GM19468 (cell line): Measurements from ENCODE around the gene ZNF28.
"Not testable (repeated sequence)": the region's sequence is repeated elsewhere in the genome, so short reads cannot be mapped to it uniquely, and the experiment has no call there.

Experiments used
- ATAC-seq: cut with Tn5 transposase; IDR thresholded peaks from one replicate; pipeline ENCODE4 v1.9.1; 2021; ENCODE audit warnings: mild to moderate bottlenecking, moderate library complexity, moderate number of reproducible peaks; ENCODE audit not compliant: unreplicated experiment; ENCODE audit errors: extremely low read depth

ZNF28 gene

GRCh38 chr19:52785506-52785905, 35.9 kb downstream of the ZNF28 start:
- ATAC-seq, result no peak

- ATAC-seq, result not testable (repeated sequence)
These were observed 38.6 kb downstream of the ZNF28 start for GRCh38 chr19:52782864-52783263.

GRCh38 chr19:52778811-52779210, 42.6 kb downstream of the ZNF28 start:
- no peak for ATAC-seq

- not testable (repeated sequence) for ATAC-seq
These were observed 65.0 kb downstream of the ZNF28 start for GRCh38 chr19:52756447-52756846.

- no peak for ATAC-seq
These were observed 71.7 kb downstream of the ZNF28 start for GRCh38 chr19:52749780-52750179.

- no peak for ATAC-seq
These were observed 73.0 kb downstream of the ZNF28 start for GRCh38 chr19:52748336-52748950.
